ENCODE measurements around the gene FABP2. TPM values are rescaled to one million over a fixed set of nuclear protein-coding genes. Genes with fewer than 3 reads are reported as not detected.
"Not testable (repeated sequence)": the region's sequence is repeated elsewhere in the genome, so short reads cannot be mapped to it uniquely, and the experiment has no call there.

FABP2 gene
- not detected for polyA plus RNA-seq (2013, experiment 1 of 2; ENCODE audit: insufficient read length)
- polyA plus RNA-seq (2013, experiment 2 of 2; ENCODE audit: insufficient read length) = not detected

GRCh38 chr4:119321921-119322687 is at the start of gene FABP2:
Gene FABP2 (minus strand): TSS chr4:119322138. CDS start chr4:119322102, 36 bp downstream.
- DNase-seq = no peak

- not testable (repeated sequence) for DNase-seq
These were observed 49.2 kb upstream of the FABP2 start for GRCh38 chr4:119370951-119371683.

- peak; percentile 13 for DNase-seq
These were observed 48.5 kb upstream of the FABP2 start for GRCh38 chr4:119370392-119370791.

- DNase-seq = not testable (repeated sequence)
These were observed 44.9 kb upstream of the FABP2 start for GRCh38 chr4:119366802-119367201.

GRCh38 chr4:119364203-119364602 is 42.3 kb upstream of the FABP2 start:
- DNase-seq = not testable (repeated sequence)

- not testable (repeated sequence) for DNase-seq
These were observed 41.4 kb upstream of the FABP2 start for GRCh38 chr4:119363372-119363771.

- DNase-seq = not testable (repeated sequence)
These were observed 40.5 kb upstream of the FABP2 start for GRCh38 chr4:119362413-119362812.

- not testable (repeated sequence) for DNase-seq
These were observed 37.9 kb upstream of the FABP2 start for GRCh38 chr4:119359873-119360272.

- DNase-seq = peak; percentile 5
These were observed 34.9 kb upstream of the FABP2 start for GRCh38 chr4:119356796-119357195.

- peak; percentile 13 for DNase-seq
These were observed 34.1 kb upstream of the FABP2 start for GRCh38 chr4:119356041-119356440.

GRCh38 chr4:119353364-119353763 is 31.4 kb upstream of the FABP2 start:
- not testable (repeated sequence) for DNase-seq

- not testable (repeated sequence) for DNase-seq
These were observed 26.2 kb upstream of the FABP2 start for GRCh38 chr4:119348169-119348568.

GRCh38 chr4:119343293-119343692 is 21.4 kb upstream of the FABP2 start:
- DNase-seq = not testable (repeated sequence)

GRCh38 chr4:119339895-119340294 is 18.0 kb upstream of the FABP2 start:
- not testable (repeated sequence) for DNase-seq

GRCh38 chr4:119337010-119337409 is 15.1 kb upstream of the FABP2 start:
- DNase-seq = peak; percentile 27

- DNase-seq = not testable (repeated sequence)
These were observed 14.5 kb upstream of the FABP2 start for GRCh38 chr4:119336332-119336979.

GRCh38 chr4:119329835-119330620 is 8.1 kb upstream of the FABP2 start:
- DNase-seq = no peak

GRCh38 chr4:119328695-119329094 is 6.8 kb upstream of the FABP2 start:
- DNase-seq = no peak

- peak; percentile 36 for DNase-seq
These were observed 3.9 kb downstream of the FABP2 start for GRCh38 chr4:119317990-119318389.

- DNase-seq = peak; percentile 52
These were observed 6.9 kb downstream of the FABP2 start for GRCh38 chr4:119315036-119315435.

GRCh38 chr4:119314356-119314755 is 7.6 kb downstream of the FABP2 start:
- peak; percentile 63 for DNase-seq

- DNase-seq = no peak
These were observed 8.7 kb downstream of the FABP2 start for GRCh38 chr4:119313237-119313636.
